PC-3 (cell line): ENCODE measurements around the gene MATCAP1. TPM values are rescaled to one million over a fixed set of nuclear protein-coding genes. Genes with fewer than 3 reads are reported as not detected.

Source experiments
- ATAC-seq: fragments of 200-7000 bp; cut with Tn5 transposase; 2 replicates; pipeline ENCODE4 v1.9.1; 2020; ENCODE audit warnings: mild to moderate bottlenecking, moderate library complexity
- Bru-seq: library from RNA; stranded (reverse); fragments of 400-500 nt; gene quantifications from one replicate; lab custom pipeline; 2021; lab: Mats Ljungman, UMichigan
- BruChase-seq, 2 experiments: library from RNA; stranded (reverse); fragments of 400-500 nt; gene quantifications; one replicate each; lab custom pipeline; 2021; lab: Mats Ljungman, UMichigan
- BruUV-seq: library from RNA; stranded (reverse); fragments of 400-500 nt; replicated peaks from 2 replicates; lab custom pipeline; 2021; lab: Mats Ljungman, UMichigan
- CTCF ChIA-PET: fragments of 300-600 bp; sonication (Branson Sonifier 250); formaldehyde crosslinking; loops from one replicate; lab custom pipeline; 2022; ENCODE audit warnings: antibody characterized with exemption; lab: Charles Lee
- POLR2A ChIA-PET: fragments of 300-600 bp; sonication (Branson Sonifier 250); formaldehyde crosslinking; loops from one replicate; lab custom pipeline; 2022; ENCODE audit warnings: antibody characterized with exemption; ENCODE audit not compliant: unreplicated experiment; lab: Charles Lee
- DNase-seq: peaks from one replicate; pipeline ENCODE4 v3.0.0-alpha.2; 2015
- H2AFZ ChIP-seq: fragments of 300-600 bp; sonication (generic); 2 replicates; pipeline ENCODE4 v1.6.0; 2016; ENCODE audit warnings: antibody characterized with exemption, low read length
- H3F3A ChIP-seq: fragments of 300-600 bp; sonication (generic); one replicate; pipeline ENCODE4 v1.6.0; 2017; ENCODE audit warnings: antibody characterized with exemption, low read length, control low read depth, mild to moderate bottlenecking; ENCODE audit not compliant: unreplicated experiment
- H3K27ac ChIP-seq: fragments of 300-600 bp; sonication (generic); 2 replicates; pipeline ENCODE4 v1.5.1; 2016; ENCODE audit warnings: mild to moderate bottlenecking, low read length
- H3K27me3 ChIP-seq: fragments of 300-600 bp; sonication (generic); 2 replicates; pipeline ENCODE4 v1.6.1; 2016; ENCODE audit warnings: low read length, mixed read lengths
- H3K36me3 ChIP-seq: fragments of 300-600 bp; sonication (generic); 2 replicates; pipeline ENCODE4 v1.6.1; 2016; ENCODE audit warnings: low read depth, mixed run types, low read length, mixed read lengths
- H3K4me1 ChIP-seq: fragments of 300-600 bp; sonication (generic); 2 replicates; pipeline ENCODE4 v1.5.1; 2016; ENCODE audit warnings: low read length; ENCODE audit not compliant: insufficient read depth
- H3K4me2 ChIP-seq: fragments of 300-600 bp; sonication (generic); 2 replicates; pipeline ENCODE4 v1.6.0; 2016; ENCODE audit warnings: low read length
- H3K4me3 ChIP-seq: fragments of 300-600 bp; sonication (generic); 2 replicates; pipeline ENCODE4 v1.5.1; 2016; ENCODE audit warnings: mild to moderate bottlenecking, low read length, mixed read lengths
- H3K79me2 ChIP-seq: fragments of 300-600 bp; sonication (generic); 2 replicates; pipeline ENCODE4 v1.6.1; 2017; ENCODE audit warnings: low read length, mixed read lengths
- H3K9ac ChIP-seq: fragments of 300-600 bp; sonication (generic); 2 replicates; pipeline ENCODE4 v1.6.0; 2016; ENCODE audit warnings: mild to moderate bottlenecking, low read length
- H3K9me2 ChIP-seq: fragments of 300-600 bp; sonication (generic); replicated peaks from 2 replicates; pipeline ENCODE4 v1.6.1; 2016; ENCODE audit warnings: mixed run types, low read length, mixed read lengths
- H3K9me3 ChIP-seq: fragments of 300-600 bp; sonication (generic); 2 replicates; pipeline ENCODE4 v1.6.1; 2016; ENCODE audit warnings: low read length, mixed read lengths
- H4K20me1 ChIP-seq: fragments of 300-600 bp; sonication (generic); 2 replicates; pipeline ENCODE4 v1.6.1; 2016; ENCODE audit warnings: low read length, mixed read lengths
- EZH2 ChIP-seq: fragments of 300-600 bp; sonication (generic); IDR thresholded peaks from one replicate; pipeline ENCODE4 v1.6.1; 2017; ENCODE audit warnings: antibody characterized with exemption, mild to moderate bottlenecking, low read length; ENCODE audit not compliant: unreplicated experiment
- EZH2phosphoT487 ChIP-seq: fragments of 300-600 bp; sonication (generic); IDR thresholded peaks from 2 replicates; pipeline ENCODE4 v1.6.1; 2018; ENCODE audit warnings: mild to moderate bottlenecking, antibody characterized with exemption, low read length, borderline replicate concordance
- intact Hi-C: fragments of 100-400 bp; cut with micrococcal nuclease; formaldehyde crosslinking; loops from 2 replicates; pipeline ENCODE4 v1.9.0; 2023
- long read RNA-seq: library from polyadenylated mRNA; unstranded; transcript quantifications from one replicate; pipeline ENCODE4 v2.0.0, GENCODE V29; 2021; ENCODE audit not compliant: unreplicated experiment
- total RNA-seq: library from RNA; depleted of rRNA; stranded (reverse); fragments of >200 nt; gene quantifications from 2 replicates; pipeline ENCODE4 v1.2.3, GENCODE V29; 2014; rRNA removed
- TF ChIP-seq, protein P1 (sequence below): fragments of 300-600 bp; sonication (generic); conservative IDR thresholded peaks from 2 replicates; pipeline ENCODE4 v1.5.1; 2017; ENCODE audit warnings: antibody characterized with exemption, low read depth, mild to moderate bottlenecking, low read length

MATCAP1 gene
- 22.6 and 29.6 TPM in 2 replicates for total RNA-seq
- percentile 68 among the genes with signal in this experiment for Bru-seq, nascent RNA
- BruChase-seq, experiment 1, labeled RNA remaining after a 6-hour chase, result percentile 69 among the genes with signal in this experiment
- BruChase-seq, experiment 2, labeled RNA remaining after a 2-hour chase, result percentile 60 among the genes with signal in this experiment
- long read RNA-seq, partial matches to known transcripts, result 6 of 12 reads
- long read RNA-seq, other reads (novel, unspliced or antisense), result 4 of 12 reads

DNA sequence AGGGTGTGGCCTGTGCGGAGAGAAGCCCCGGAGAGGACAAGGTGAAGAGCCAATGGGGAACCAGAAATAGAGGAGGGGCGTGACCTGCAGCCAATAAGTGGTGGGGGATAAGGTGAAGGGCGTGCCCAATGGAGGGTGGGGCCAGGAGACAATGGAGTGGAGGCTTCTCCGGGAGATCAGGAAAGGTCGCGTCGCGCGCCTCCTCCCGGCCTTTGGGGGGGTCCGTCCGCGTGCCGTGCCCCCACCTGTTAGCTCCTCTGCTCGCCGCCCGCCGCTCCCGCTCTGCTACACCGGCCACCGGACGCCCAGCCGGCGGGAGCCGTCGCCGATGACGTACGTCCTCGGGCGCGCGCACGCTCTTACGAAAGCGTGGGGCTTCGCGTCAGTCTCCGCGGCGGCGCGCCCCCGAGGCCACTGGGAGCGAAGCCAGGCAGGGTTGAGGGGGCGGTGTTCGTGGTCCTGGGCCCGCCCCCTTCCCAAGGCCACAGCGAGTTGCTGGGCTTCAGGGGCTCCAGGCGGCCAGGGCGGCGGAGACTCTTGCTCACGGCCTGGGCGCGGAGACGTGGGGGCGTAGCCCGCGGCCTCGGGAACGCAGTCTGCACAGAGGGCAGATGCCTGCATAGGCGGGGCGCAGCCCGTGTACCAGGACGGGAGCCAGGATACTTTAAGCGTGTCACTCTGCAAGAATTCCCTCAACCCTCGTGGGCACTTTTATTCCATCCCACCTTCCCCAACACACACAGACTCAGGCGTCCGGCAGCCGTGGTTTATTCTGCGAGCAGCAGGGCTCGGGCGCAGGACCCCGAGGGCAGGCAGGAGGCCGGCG, at the start of gene MATCAP1:
Gene MATCAP1, minus strand, starts transcription at position 337 of the 826 bp plus-strand sequence. CDS start 3,353 bp downstream, outside the sequence.
- Histone ChIP-seq H3K4me2 (peak within 1 kb of the TSS; percentile 89), H3K27me3 (no peaks in the 10 kb centered on the region), H3K4me3 (peak within 1 kb of the TSS; percentile 79), H3K27ac (peak within 1 kb of the TSS; percentile 85), H3K4me1 (peaks cover 41% of the 10 kb centered on the region), H3K9me2 (no peaks in the 10 kb centered on the region), H3K36me3 (no peaks in the 10 kb centered on the region), H3K79me2 (peaks cover 26% of the 10 kb centered on the region), H2AFZ (peak within 1 kb of the TSS; percentile 90), H3K9ac (peak within 1 kb of the TSS; percentile 91), H3K9me3 (no peaks in the 10 kb centered on the region), H3F3A (no peaks in the 10 kb centered on the region), H4K20me1 (no peaks in the 10 kb centered on the region)
- peak; percentile 93 for DNase-seq
- intact Hi-C loops, result loop anchor here (1.0 kb wide), 1 partner anchor 25 kb away; the partner anchor contains the start of genes FBXL8 and TRADD
- ATAC-seq, result peak; percentile 75
- TF ChIP-seq, protein P1, sequence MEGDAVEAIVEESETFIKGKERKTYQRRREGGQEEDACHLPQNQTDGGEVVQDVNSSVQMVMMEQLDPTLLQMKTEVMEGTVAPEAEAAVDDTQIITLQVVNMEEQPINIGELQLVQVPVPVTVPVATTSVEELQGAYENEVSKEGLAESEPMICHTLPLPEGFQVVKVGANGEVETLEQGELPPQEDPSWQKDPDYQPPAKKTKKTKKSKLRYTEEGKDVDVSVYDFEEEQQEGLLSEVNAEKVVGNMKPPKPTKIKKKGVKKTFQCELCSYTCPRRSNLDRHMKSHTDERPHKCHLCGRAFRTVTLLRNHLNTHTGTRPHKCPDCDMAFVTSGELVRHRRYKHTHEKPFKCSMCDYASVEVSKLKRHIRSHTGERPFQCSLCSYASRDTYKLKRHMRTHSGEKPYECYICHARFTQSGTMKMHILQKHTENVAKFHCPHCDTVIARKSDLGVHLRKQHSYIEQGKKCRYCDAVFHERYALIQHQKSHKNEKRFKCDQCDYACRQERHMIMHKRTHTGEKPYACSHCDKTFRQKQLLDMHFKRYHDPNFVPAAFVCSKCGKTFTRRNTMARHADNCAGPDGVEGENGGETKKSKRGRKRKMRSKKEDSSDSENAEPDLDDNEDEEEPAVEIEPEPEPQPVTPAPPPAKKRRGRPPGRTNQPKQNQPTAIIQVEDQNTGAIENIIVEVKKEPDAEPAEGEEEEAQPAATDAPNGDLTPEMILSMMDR, result no peak
- TF ChIP-seq EZH2, result no peak
- TF ChIP-seq EZH2phosphoT487, result 0 out of 2 replicates have a peak, but pooled peaks have one; percentile 28
- ChIA-PET POLR2A (interaction anchor here (1.0 kb wide), 1 partner anchor 43 kb away, joined by 3 read pairs; no protein-coding TSS in a partner anchor), CTCF (interaction anchor here (1.3 kb wide), 1 partner anchor 10 kb away, joined by 7 read pairs; no protein-coding TSS in a partner anchor)
- no TSS peak for BruUV-seq

DNA sequence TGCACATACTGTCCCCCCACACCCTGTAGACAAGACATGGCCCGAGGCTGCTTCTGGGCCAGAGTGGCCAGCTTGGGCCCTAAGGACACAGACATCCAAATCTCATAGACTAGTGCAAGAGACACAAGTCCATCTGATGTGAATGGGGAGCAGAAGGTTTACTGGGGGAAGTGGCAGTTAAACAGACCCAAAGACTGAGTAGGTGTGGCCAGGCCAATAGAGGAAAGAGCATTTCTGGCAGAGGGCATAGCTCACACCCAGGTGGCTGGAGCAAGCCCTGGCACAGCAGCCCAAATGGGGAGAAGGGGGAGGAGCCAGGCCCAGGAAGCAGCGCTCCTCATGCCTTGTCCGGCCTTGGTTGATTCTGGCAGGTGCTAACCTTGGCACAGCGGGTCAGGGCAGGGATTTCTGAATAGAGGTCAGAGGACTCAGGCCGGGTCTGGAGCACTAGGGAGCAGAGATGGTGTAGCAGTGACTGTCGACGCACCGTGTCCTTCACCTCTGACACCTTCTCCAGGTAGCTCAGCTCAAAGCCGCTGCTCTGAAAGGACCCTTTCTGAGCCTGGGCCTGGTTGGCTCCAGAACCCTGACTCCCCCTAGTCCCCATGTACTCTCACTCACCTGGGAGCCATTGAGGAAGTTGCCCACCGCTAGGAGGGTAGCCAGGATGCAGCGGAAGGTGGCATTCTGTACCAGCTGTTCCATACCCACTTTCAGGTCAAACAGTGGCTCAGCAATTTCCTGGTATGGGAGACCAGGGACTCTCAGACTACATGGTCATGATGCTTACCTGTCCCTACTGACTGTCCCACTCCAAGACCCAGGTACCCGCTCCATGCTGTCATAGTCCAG, 47.3 kb upstream of the MATCAP1 start:
- Histone ChIP-seq H3K9ac (no peak overlapping the region), H4K20me1 (no peaks in the 10 kb centered on the region), H3K27me3 (no peaks in the 10 kb centered on the region), H3K4me3 (no peak overlapping the region), H3K79me2 (peaks cover 19% of the 10 kb centered on the region), H2AFZ (no peak overlapping the region), H3K36me3 (peaks cover 22% of the 10 kb centered on the region; the same call in 1 of the 2 replicates), H3K9me3 (no peaks in the 10 kb centered on the region), H3K27ac (no peak overlapping the region), H3F3A (no peaks in the 10 kb centered on the region), H3K4me2 (no peak overlapping the region), H3K4me1 (peaks cover 12% of the 10 kb centered on the region; the same call in 1 of the 2 replicates), H3K9me2 (no peaks in the 10 kb centered on the region)
- POLR2A ChIA-PET, result no interaction called here
- CTCF ChIA-PET, result no interaction called here
- ATAC-seq (no peak), DNase-seq (no peak)
- no TSS peak for BruUV-seq
- TF ChIP-seq EZH2, result no peak
- no peak for TF ChIP-seq EZH2phosphoT487
- TF ChIP-seq, protein P1, result no peak
- intact Hi-C loops, result no loop called here
